HG03442 (cell line): ENCODE measurements around the gene B9D1.

Experiments
- ATAC-seq: cut with Tn5 transposase; IDR thresholded peaks from one replicate; pipeline ENCODE4 v1.9.1; 2021; ENCODE audit warnings: mild to moderate bottlenecking, moderate library complexity; ENCODE audit not compliant: unreplicated experiment

The B9D1 gene

DNA sequence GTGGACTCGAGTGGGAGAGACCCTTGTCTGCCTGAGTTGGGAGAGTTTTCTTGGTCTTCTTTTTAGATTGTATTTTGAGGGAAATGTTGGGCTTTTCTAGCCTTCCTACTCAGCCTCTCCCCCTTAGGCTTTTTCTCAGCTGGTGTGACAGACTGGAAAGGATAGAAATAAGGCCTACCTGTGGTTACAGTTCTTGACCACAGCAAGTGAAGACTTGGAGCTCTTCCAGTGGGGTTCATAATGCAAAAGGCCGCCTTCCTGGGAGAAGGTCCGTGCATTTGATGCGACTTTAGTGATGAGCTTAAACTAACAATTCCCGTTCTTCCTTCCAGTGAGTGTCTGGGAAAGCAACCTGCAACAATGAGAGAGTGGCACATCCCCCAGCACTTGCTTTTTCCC, 56.8 kb downstream of the B9D1 start:
- ATAC-seq, result no peak

- no peak for ATAC-seq
These were observed 57.3 kb downstream of the B9D1 start for GRCh38 chr17:19305256-19305655.

GRCh38 chr17:19304751-19305150, 57.8 kb downstream of the B9D1 start:
- ATAC-seq, result no peak

GRCh38 chr17:19304209-19304608, 58.3 kb downstream of the B9D1 start:
- no peak for ATAC-seq

- no peak for ATAC-seq
These were observed 59.2 kb downstream of the B9D1 start for GRCh38 chr17:19303367-19303776.

DNA sequence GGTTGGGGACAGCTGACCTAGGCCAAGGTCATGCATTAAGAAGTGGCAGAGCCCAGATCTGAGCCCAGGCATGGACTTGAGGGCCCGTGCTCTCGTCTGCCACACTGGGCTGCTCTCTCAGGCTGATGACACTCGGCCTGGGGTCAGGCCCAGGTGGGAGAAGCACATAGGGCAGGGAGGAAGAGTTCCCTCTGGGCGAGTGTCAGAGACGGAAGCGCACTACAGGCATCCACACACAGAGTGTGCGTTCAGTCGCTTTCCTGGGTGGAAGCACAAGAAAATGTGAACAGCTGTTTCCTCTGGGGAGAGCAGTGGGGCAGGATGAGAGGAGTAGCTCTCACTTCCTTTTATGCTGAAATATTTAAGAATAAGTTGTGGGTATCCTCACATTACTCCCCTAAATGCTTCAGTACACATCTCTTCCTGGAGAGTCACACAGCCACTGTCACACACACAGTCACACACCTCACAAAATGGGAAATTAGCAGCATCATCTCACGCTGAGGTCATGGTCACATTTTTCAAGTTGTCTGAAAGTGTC, 59.7 kb downstream of the B9D1 start:
- ATAC-seq, result no peak

- ATAC-seq, result no peak
These were observed 60.5 kb downstream of the B9D1 start for GRCh38 chr17:19301973-19302372.

DNA sequence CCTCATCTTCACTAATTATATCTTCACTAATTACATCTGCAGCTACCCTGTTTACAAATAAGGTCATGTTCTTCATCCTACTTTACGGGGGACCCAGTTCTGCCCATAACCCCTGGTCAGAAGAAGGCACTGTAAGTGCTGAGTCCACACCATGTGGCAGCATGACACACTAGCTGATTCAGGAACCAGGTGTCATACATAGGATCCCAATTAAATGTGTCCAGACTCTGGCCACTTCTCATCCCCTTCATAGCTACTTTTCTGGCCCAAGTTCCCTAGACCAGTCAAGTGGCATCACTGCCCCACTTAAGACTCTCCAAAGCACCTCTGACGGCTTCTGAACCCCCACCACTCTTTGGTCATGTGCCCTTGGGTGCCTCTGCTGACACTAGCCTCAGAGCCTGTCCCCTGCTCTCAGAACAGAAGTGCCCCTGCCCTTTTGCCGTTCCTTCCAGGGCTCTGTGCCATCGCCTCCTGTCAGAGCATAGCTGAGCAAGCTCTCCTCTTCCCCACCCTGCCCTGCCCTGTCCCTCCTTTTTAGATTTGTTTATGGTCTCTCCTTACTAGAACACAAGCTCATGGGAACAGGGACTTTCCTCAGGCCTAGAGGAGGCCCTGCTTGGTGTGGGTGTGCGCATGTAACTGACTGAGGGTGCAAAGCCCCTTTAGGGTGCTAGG, 61.1 kb downstream of the B9D1 start:
- ATAC-seq, result no peak

- no peak for ATAC-seq
These were observed 62.7 kb downstream of the B9D1 start for GRCh38 chr17:19299866-19300265.

DNA sequence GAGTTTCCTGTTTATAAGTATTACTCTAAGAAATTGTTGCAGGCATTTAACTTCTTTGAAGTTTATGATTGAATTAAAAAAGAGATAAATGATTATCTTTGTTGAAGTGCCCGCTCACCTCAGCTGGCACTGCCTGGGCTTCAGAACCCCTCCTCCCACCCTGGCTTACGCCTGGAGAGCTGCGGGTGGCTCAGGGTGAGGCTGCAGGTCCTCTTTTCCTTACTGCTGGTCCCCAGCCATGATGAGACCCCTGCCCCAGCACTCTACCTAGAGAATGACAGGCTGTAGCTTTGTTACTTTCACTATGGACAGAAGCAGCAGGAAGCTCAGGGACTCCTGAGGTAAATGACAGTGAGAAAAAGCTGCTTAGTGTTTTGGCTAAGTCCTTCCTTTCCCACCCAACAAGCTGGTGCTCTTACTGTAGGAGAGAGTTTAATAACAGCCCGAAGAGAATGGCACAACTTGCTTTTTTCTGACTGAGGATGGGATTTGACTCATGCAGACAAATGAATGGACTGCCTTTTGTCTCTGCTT, 63.2 kb downstream of the B9D1 start:
- no peak for ATAC-seq

- no peak for ATAC-seq
These were observed 63.8 kb downstream of the B9D1 start for GRCh38 chr17:19298569-19299213.

- no peak for ATAC-seq
These were observed 65.4 kb downstream of the B9D1 start for GRCh38 chr17:19296786-19297778.

DNA sequence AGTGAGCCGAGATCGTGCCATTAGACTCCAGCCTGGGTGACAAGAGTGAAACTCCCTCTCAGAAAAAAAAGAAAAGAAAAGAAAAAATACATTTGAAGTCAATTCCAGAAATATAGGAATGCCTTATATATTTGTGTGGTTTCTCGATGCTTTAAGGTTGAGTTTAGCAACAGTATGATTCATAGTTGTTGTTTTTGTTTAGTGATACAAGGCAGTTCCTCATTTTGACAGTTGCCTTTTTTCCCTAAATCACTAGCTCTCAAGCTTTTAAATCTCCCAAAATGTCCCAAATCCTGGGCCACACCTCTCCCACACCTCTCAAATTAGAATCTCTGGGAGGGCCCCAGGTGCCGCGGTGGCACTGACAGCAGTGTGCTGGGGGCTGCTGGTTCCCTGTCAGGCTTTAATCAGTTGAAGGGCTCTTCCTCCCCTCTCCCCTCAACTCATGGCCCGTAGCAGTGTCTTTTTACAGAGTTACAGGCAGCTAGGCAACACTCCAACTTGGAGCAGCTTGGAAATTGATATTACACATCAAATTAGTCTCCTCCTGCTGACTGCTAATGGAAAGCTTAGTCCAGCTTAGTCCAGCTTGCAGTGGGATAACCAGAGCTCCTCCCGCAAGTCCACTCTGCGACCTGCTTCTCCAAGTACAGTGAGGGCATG, 66.9 kb downstream of the B9D1 start:
- no peak for ATAC-seq

DNA sequence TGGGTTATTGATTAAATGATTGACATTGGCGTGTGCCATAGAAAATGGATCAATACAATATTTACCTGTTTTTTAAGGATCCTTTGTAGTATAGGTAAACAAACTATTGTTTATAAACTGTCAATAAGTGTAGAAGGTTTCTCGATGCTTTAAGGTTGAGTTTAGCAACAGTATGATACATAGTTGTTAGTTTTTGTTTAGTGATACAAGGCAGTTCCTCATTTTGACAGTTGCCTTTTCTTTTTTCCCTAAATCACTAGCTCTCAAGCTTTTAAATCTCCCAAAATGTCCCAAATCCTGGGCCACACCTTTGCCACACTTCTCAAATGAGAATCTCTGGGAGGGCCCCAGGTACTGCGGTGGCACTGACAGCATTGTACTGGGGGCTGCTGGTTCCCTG, 68.1 kb downstream of the B9D1 start:
- no peak for ATAC-seq
